AG08395 (cell line): ENCODE measurements around the gene SLC13A1.

Source experiments
- DNase-seq: peaks from one replicate; pipeline ENCODE4 v3.0.0; 2012; ENCODE audit warnings: mixed read lengths, low spot score

The SLC13A1 gene

GRCh38 chr7:123191132-123191531, 8.6 kb downstream of the SLC13A1 start:
- no peak for DNase-seq

GRCh38 chr7:123190109-123190831, 9.5 kb downstream of the SLC13A1 start:
- no peak for DNase-seq

- no peak for DNase-seq
Measured at GRCh38 chr7:123185756-123186155, 14.0 kb downstream of the SLC13A1 start.

GRCh38 chr7:123184271-123184670, 15.5 kb downstream of the SLC13A1 start:
- no peak for DNase-seq

GRCh38 chr7:123183431-123183830, 16.3 kb downstream of the SLC13A1 start:
- DNase-seq, result no peak

GRCh38 chr7:123177442-123177841, 22.3 kb downstream of the SLC13A1 start:
- no peak for DNase-seq

GRCh38 chr7:123170333-123171246, 29.2 kb downstream of the SLC13A1 start:
- no peak for DNase-seq

- DNase-seq, result no peak
Measured at GRCh38 chr7:123169065-123169464, 30.7 kb downstream of the SLC13A1 start.

GRCh38 chr7:123157606-123158005, 42.2 kb downstream of the SLC13A1 start:
- no peak for DNase-seq

- no peak for DNase-seq
Measured at GRCh38 chr7:123155571-123155970, 44.2 kb downstream of the SLC13A1 start.

- DNase-seq, result peak; percentile 77
Measured at GRCh38 chr7:123154231-123154860, 45.4 kb downstream of the SLC13A1 start.

GRCh38 chr7:123151443-123151842, 48.3 kb downstream of the SLC13A1 start:
- DNase-seq, result no peak

GRCh38 chr7:123148813-123149212, 51.0 kb downstream of the SLC13A1 start:
- no peak for DNase-seq

- DNase-seq, result no peak
Measured at GRCh38 chr7:123143252-123144006, 56.3 kb downstream of the SLC13A1 start.

GRCh38 chr7:123140561-123140960, 59.2 kb downstream of the SLC13A1 start:
- no peak for DNase-seq

- DNase-seq, result no peak
Measured at GRCh38 chr7:123135960-123136359, 63.8 kb downstream of the SLC13A1 start.

- DNase-seq, result no peak
Measured at GRCh38 chr7:123133924-123134323, 65.8 kb downstream of the SLC13A1 start.

GRCh38 chr7:123131961-123132360, 67.8 kb downstream of the SLC13A1 start:
- no peak for DNase-seq

GRCh38 chr7:123131556-123131955, 68.2 kb downstream of the SLC13A1 start:
- no peak for DNase-seq

GRCh38 chr7:123131140-123131539, 68.6 kb downstream of the SLC13A1 start:
- DNase-seq, result no peak

GRCh38 chr7:123126691-123127090, 73.1 kb downstream of the SLC13A1 start:
- DNase-seq, result no peak

- no peak for DNase-seq
Measured at GRCh38 chr7:123126171-123126570, 73.6 kb downstream of the SLC13A1 start.
